ENCODE results near the gene FMNL3.

The FMNL3 gene

GRCh38 chr12:49708851-49709250 is 1.6 kb upstream of the FMNL3 start:
- no peak for DNase-seq

DNA sequence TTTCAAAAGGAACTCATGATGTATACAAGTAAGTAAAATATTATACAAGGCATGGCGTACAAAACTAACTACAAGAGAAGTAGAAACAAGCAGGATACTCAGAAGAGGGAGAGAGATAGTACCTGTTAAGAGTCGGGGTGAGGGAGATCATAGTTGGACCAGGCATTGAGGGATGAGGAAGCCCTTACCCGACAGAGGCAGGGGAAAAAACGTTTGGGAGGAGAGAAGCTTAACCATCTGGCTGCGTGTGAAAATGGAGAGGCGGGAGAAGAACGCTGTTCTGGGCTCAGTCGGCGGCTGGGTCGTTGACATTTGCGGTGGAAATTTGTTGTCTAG is 575 bp upstream of the FMNL3 start:
- no peak for DNase-seq

- DNase-seq, result peak; percentile 72
Observed at GRCh38 chr12:49706351-49707127, 666 bp downstream of the FMNL3 start.

- DNase-seq, result peak; percentile 72
Observed at GRCh38 chr12:49705479-49706134, 1.6 kb downstream of the FMNL3 start.

GRCh38 chr12:49703647-49704137 is 3.5 kb downstream of the FMNL3 start:
- peak; percentile 77 for DNase-seq

DNA sequence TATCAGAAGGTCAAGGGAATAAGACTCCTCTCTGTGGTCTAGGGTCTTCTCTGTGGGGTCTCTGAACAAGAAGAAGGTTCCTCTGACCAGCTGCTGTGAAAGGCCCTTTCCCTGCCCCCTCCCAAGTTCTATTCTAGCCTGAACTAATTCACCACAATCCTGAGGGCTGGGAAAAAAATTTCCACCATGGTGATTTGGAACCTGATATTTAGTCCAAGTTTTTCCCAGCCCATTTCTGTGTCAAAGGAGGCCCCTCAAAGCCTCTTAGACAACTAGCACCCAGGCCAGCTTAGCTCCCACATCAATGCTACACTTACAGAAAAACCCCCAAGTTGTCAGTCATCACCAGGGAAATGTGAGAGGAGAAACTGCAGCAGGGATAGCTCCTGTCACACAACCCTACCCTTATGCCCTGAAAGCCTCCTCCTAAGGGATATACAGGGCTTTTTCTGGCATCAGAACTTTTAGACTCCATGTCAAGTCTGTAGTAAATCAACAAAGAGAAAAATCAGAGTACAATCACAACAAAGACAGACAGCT is 4.5 kb downstream of the FMNL3 start:
- no peak for DNase-seq

DNA sequence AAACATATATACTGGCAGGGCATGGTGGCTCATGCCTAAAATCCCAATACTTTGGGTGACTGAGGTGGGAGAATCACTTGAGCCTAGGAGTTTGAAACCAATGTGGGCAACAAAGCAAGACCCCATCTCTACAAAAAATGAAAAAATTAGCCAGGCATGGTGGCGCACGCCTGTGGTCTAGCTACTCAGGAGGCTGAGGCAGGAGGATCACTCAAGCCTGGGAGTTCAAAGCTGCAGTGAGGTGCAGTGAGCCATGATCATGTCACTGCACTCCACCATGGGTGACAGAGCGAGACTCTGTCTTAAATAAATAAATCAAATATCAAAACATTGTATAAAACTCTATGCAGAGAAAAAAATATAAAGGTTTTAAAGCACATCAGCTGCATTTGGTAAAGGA is 5.2 kb downstream of the FMNL3 start:
- no peak for DNase-seq

DNA sequence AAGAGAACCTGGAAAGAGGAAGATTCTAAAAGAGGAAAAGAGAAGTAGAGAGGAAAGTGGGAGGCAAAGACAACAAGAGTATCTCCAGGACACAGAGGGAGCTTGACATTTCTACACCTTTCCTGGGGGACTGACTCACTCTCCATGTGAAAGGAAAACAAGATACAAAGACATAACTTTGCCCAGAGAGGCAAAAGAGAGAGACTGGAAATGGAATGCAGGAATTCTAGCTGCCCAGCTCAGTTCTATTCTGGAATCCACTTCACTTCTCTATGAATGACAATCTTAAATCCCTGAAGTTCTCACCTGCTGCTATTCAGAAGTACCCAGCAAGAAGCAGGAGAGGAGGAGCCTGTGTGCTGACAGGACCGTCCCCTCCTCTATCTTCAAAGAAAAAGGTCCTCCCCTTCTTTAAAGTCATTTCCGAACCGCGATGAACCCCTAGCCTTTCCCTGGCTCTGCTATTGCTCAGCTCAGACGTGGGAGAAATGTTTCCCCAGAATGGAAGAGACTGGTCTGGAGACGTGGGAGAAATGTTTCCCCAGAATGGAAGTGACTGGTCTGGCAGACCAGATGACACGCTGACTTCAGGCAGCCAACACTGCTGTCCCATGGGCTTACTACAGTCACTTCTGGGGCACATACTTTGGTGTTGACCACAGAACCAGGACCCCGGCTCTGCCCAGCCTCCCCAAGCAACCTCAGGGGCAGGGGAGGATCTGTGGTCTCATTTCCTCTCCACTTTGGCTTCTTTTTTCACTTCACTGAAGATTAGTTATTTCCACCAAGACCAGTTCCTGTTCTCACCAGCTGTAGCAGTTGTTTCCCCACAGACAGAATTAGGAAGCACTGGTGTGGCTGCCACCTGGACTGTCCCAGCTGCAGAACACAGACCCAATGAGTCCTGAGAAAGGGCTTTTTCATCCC is 8.3 kb downstream of the FMNL3 start:
- DNase-seq, result peak; percentile 71

DNA sequence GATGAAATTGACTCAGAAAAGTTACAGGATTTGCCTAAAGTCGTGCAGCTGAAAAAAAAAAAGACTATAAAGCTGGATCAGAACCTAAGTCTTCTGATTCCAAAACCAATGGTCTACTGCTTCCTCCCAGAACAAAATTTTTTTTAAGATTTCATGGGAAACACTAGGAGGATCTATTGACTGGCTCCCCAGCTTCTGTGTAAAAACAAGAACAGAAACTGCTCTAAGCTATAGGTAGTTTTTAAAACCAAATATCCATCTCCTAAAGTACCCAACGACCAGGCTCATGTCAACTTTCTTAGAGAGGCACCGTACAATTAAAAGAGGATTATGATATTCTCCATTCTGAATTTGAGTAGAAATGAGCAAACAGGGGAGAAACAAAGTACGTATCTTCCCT is 9.4 kb downstream of the FMNL3 start:
- no peak for DNase-seq

- no peak for DNase-seq
Observed at GRCh38 chr12:49696723-49697122, 10.5 kb downstream of the FMNL3 start.

DNA sequence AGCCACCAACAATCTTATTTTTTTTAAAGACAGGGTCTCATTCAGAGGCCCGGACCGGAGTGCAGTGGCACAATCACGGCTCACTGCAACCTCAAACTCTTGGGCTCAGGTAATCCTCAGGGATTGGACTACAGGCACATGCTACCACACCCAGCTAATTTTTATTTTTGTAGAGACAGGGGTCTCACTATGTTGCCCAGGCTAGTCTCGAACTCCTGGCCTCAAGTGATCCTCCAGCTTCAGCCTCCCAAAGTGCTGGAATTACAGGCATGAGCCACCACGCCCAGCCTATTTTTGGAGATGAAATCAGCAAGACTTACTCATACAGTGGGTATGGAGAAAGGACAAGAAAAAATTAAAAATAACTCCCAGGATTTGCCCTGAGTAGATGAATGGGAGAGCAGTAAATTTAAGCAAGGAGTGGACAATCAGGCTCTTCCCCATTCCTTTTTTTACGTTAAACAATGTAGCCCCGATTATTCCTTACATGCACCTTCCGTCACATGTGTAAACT is 13.2 kb downstream of the FMNL3 start:
- no peak for DNase-seq

DNA sequence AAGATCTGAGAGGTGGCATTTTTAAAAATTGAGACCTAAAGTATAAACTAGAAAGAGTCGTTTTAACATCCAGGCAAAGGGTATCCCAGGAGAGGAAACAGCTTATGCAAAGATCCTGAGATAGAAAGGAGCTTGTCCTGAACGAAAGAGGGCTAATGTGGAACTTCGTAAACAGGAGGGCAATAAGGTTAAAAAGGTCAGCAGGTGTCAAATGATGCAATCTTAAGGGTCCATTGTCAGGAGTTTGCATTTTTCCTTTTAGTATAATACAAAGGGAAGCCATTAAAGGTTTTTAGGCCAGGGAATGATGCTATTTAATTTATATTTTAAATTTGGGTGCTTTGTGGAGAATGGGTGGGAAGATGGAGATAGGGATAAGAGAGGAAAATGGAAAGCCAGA is 14.4 kb downstream of the FMNL3 start:
- no peak for DNase-seq

GRCh38 chr12:49689785-49690184 is 17.4 kb downstream of the FMNL3 start:
- DNase-seq, result no peak

DNA sequence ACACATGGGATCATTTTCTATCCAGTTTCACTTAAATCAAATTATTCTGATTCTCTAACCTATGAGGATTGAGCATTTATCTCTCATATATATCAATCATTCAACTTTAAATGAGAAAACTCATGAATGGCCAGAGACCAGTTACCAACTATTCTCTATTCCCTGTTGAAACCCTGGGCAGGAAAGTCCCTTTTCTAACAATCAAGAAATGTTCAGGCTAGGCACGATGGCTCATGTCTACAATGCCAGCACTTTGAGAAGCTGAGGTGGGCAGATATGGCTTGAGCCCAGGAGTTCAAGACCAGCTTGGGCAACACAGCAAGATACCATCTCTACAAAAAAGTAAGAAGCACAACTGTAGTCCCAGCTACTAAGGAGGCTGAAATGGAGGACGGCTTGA is 18.0 kb downstream of the FMNL3 start:
- DNase-seq, result no peak

- DNase-seq, result no peak
Observed at GRCh38 chr12:49687941-49688340, 19.3 kb downstream of the FMNL3 start.

DNA sequence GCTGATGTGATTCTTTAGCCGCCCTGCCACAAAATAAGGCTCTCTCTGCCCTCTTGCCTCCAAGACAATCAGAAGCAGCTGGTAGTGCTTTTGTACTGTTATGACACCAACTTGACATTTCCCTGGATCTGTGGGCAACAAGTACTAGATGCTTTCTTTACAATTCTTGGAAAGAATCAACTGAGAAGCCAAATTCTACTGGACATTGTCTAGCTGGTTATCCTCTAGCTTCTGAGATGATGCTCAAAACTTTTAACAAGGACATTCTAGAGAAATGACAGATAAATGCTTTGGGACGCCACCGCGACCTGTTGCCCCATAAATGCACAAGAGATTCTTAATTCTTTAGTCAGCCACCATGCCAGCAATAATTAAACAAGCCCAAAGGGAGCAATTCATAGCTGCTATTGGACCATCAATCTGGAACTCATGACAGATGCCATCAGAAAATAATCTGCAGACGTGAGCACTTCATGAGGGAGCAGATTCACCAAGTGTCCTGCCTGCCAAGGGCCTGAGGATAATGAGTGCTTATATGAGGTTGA is 22.8 kb downstream of the FMNL3 start:
- DNase-seq, result no peak

- DNase-seq, result no peak
Observed at GRCh38 chr12:49683599-49684309, 23.5 kb downstream of the FMNL3 start.

- no peak for DNase-seq
Observed at GRCh38 chr12:49680075-49680474, 27.1 kb downstream of the FMNL3 start.

- DNase-seq, result no peak
Observed at GRCh38 chr12:49678711-49679110, 28.5 kb downstream of the FMNL3 start.

DNA sequence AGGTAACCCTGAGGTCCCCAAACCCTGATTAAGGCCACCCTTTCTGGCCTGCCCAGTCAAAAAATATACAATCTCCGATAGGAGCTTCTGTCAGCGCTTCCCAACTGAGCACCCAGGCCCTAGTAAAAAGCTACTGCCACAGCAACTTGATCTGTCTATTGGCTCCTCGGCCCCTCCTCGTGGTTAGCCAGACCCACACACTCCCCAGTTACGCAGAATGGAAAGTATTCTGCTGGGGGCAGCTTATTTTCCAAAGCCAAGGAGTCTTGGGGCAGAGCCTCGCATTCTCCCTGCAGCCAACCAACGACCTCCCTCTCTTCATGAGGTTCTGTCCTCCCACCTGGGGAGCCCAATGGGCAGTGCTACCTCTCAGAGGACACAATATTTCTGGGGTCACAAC is 32.1 kb downstream of the FMNL3 start:
- DNase-seq, result no peak

DNA sequence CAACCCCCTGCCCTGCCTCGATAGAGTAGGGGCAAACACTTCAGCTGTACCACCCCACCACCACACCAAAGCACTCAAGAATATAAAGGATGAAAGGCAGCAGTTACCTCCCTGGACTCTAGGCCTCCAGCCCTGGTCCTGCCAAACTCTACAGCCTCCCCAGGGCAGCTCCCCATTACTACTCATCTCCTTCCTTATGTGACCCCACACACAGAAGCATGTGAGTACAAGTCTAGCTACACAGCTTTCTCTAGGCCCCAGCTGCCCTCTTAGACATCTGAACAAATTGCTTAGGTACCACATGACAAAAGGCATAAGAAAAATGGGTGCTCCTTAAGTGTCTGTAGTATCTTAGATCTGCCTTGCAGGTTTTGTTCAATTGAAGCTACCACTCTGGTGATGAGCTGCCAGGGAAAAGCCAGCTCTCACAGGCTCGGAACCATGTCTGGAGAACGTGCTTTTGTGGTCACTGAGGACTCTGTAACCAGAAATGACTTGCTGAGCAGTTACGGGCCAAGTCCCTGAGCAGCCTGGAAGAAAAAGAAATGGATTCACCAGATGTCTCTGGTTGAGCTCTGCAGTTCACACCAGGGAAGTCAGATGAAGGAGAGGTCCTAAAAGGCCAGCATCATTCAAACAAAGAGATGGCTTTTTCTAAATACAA is 32.8 kb downstream of the FMNL3 start:
- DNase-seq, result no peak
